Chondrocyte (in vitro differentiated cells): ENCODE data around the gene LOXHD1. TPM values are rescaled to one million over a fixed set of nuclear protein-coding genes. Genes with fewer than 3 reads are reported as not detected.

Experiments
- DNase-seq: peaks from one replicate; pipeline ENCODE4 v3.0.0; 2021; ENCODE audit warnings: mixed read lengths, low spot score
- H3K27ac Mint-ChIP-seq: one replicate; pipeline ENCODE4 v1.8.0; 2021; ENCODE audit warnings: mild to moderate bottlenecking, moderate library complexity, mixed read lengths; ENCODE audit not compliant: unreplicated experiment
- H3K27me3 Mint-ChIP-seq: 2 replicates; pipeline ENCODE4 v1.8.0; 2021; ENCODE audit warnings: low read depth, mixed read lengths
- H3K36me3 Mint-ChIP-seq: 2 replicates; pipeline ENCODE4 v1.8.0; 2021; ENCODE audit warnings: low read depth, mixed read lengths
- H3K4me1 Mint-ChIP-seq: 2 replicates; pipeline ENCODE4 v1.8.0; 2021; ENCODE audit warnings: low read depth, mild to moderate bottlenecking, mixed read lengths
- H3K4me3 Mint-ChIP-seq: one replicate; pipeline ENCODE4 v1.8.0; 2021; ENCODE audit warnings: mild to moderate bottlenecking, moderate library complexity, mixed read lengths; ENCODE audit not compliant: unreplicated experiment
- H3K9me3 Mint-ChIP-seq: 2 replicates; pipeline ENCODE4 v1.8.0; 2021; ENCODE audit warnings: low read depth, mixed read lengths
- CTCF ChIP-seq: fragments of 200-600 bp; sonication (generic); IDR thresholded peaks from 2 replicates; pipeline ENCODE4 v1.5.0; 2021; ENCODE audit warnings: antibody characterized with exemption, mild to moderate bottlenecking, moderate library complexity
- total RNA-seq: library from RNA; stranded (reverse); gene quantifications from 3 replicates; pipeline ENCODE4 v1.2.1, GENCODE V29; 2021

LOXHD1 gene
- total RNA-seq, 1 donor from 2014 or later, result not detected

- DNase-seq, result no peak
- H3K4me3 Mint-ChIP-seq, result no peak overlapping the region
- H3K9me3 Mint-ChIP-seq, result peaks cover 8% of the 10 kb centered on the region
- H3K27ac Mint-ChIP-seq, result no peak overlapping the region
- no peaks in the 10 kb centered on the region for H3K4me1 Mint-ChIP-seq
- no peak for TF ChIP-seq CTCF
- H3K36me3 Mint-ChIP-seq, result no peaks in the 10 kb centered on the region
- peaks cover 29% of the 10 kb centered on the region for H3K27me3 Mint-ChIP-seq
These were observed 24.5 kb downstream of the LOXHD1 start for GRCh38 chr18:46632401-46633071.

GRCh38 chr18:46630991-46631390, 26.0 kb downstream of the LOXHD1 start:
- H3K36me3 Mint-ChIP-seq, result no peaks in the 10 kb centered on the region
- peaks cover 8% of the 10 kb centered on the region for H3K9me3 Mint-ChIP-seq
- no peak overlapping the region for H3K27ac Mint-ChIP-seq
- H3K27me3 Mint-ChIP-seq, result peaks cover 35% of the 10 kb centered on the region
- H3K4me1 Mint-ChIP-seq, result no peaks in the 10 kb centered on the region
- DNase-seq, result no peak
- H3K4me3 Mint-ChIP-seq, result no peak overlapping the region
- no peak for TF ChIP-seq CTCF

DNA sequence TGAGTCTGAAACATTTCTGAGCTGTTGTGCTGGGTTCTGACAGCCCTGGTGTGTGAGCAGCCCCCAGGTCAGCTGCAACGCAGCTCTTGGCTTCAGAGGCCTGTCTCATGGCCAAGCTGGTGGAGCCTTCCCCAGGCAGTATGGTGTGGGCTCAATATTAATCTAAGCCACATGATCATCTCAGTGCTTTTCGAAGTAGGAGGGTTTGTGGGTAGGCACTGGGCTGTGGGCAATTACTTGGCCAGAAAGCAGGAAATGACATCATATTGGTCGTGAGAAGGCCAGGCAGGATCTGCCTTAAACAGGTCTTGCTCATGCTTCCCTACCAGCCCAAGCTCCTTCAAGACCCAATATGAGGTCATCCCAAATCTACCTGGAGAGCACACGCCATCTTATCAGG, 26.9 kb downstream of the LOXHD1 start:
- H3K4me3 Mint-ChIP-seq, result no peak overlapping the region
- peaks cover 8% of the 10 kb centered on the region for H3K9me3 Mint-ChIP-seq
- DNase-seq, result no peak
- no peak overlapping the region for H3K27ac Mint-ChIP-seq
- H3K27me3 Mint-ChIP-seq, result peaks cover 39% of the 10 kb centered on the region
- no peaks in the 10 kb centered on the region for H3K4me1 Mint-ChIP-seq
- TF ChIP-seq CTCF, result no peak
- H3K36me3 Mint-ChIP-seq, result no peaks in the 10 kb centered on the region

GRCh38 chr18:46629361-46629760, 27.7 kb downstream of the LOXHD1 start:
- peaks cover 41% of the 10 kb centered on the region for H3K27me3 Mint-ChIP-seq
- no peak overlapping the region for H3K4me3 Mint-ChIP-seq
- H3K9me3 Mint-ChIP-seq, result peaks cover 8% of the 10 kb centered on the region
- no peaks in the 10 kb centered on the region for H3K36me3 Mint-ChIP-seq
- DNase-seq, result no peak
- H3K27ac Mint-ChIP-seq, result no peak overlapping the region
- no peaks in the 10 kb centered on the region for H3K4me1 Mint-ChIP-seq
- TF ChIP-seq CTCF, result no peak

DNA sequence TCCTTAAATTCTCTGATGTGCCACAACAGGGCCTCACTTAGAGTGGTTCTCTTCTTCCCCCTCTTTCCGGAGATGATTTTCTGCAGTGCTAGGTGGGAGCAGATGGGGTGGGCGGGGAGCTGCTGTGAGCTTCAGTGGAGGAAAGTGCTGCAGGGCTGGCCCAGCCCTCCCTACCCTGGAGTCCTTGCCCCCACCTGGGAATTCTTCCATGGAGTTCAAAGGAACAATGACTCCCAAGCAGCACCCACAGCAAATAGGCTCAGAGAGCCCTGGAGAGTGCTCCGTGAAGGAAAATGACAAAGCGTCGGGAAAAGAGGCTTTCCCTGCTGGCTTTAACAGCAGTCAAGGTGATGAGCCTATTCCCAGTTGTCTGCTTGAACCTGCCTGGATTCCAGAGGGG, 28.8 kb downstream of the LOXHD1 start:
- Mint-ChIP-seq H3K36me3 (no peaks in the 10 kb centered on the region), H3K9me3 (peaks cover 3% of the 10 kb centered on the region), H3K27me3 (peaks cover 41% of the 10 kb centered on the region), H3K4me3 (no peak overlapping the region), H3K27ac (no peak overlapping the region), H3K4me1 (no peaks in the 10 kb centered on the region)
- no peak for TF ChIP-seq CTCF
- no peak for DNase-seq
